GM12878 (cell line): Measurements from ENCODE around the gene ADGRG1. TPM values are rescaled to one million over a fixed set of nuclear protein-coding genes. Genes with fewer than 3 reads are reported as not detected.
A peak's percentile ranks its signal among the peaks of the same experiment; 100 is the strongest.

ENCODE experiments used
- ASH2L ChIP-seq: fragments of 300-600, 200-600 bp; sonication (generic); IDR thresholded peaks from 2 replicates; pipeline ENCODE4 v1.6.1; 2017; ENCODE audit warnings: low read depth, mild to moderate bottlenecking, borderline replicate concordance
- BHLHE40 ChIP-seq, 2 experiments: fragments of 450-650 bp in 1 of 2; IDR thresholded peaks; 2 replicates each; pipeline ENCODE4 v1.6.1; 2011 to 2017; ENCODE audit warnings: low read depth in 2 of 2, borderline replicate concordance in 1 of 2, improper control_type of control experiment in 1 of 2, low read length in 1 of 2, mild to moderate bottlenecking in 1 of 2
- BMI1 ChIP-seq: fragments of 450-650 bp; IDR thresholded peaks from 2 replicates; pipeline ENCODE4 v1.6.1; 2016; ENCODE audit warnings: mild to moderate bottlenecking, moderate library complexity, borderline replicate concordance
- CHD1 ChIP-seq: IDR thresholded peaks from 2 replicates; pipeline ENCODE4 v1.6.1; 2012; ENCODE audit warnings: low read depth, low read length, improper control_type of control experiment
- CREM ChIP-seq: IDR thresholded peaks from 2 replicates; pipeline ENCODE4 v1.6.1; 2014; ENCODE audit warnings: antibody characterized with exemption, low read depth
- CUX1 ChIP-seq: IDR thresholded peaks from 2 replicates; pipeline ENCODE4 v1.6.1; 2012; ENCODE audit warnings: improper control_type of control experiment, low read depth, low read length; ENCODE audit not compliant: insufficient replicate concordance
- ELK1 ChIP-seq: IDR thresholded peaks from 2 replicates; pipeline ENCODE4 v1.6.1; 2012; ENCODE audit warnings: low read depth, low read length, improper control_type of control experiment
- FOS ChIP-seq: IDR thresholded peaks from 3 replicates; pipeline ENCODE4 v1.6.1; 2011; ENCODE audit warnings: borderline replicate concordance; ENCODE audit not compliant: insufficient read length; ENCODE audit errors: extremely low read depth
- GATAD2B ChIP-seq: fragments of 450-650 bp; conservative IDR thresholded peaks from 2 replicates; pipeline ENCODE4 v1.6.1; 2017; ENCODE audit warnings: low read depth, mild to moderate bottlenecking, moderate library complexity
- HSF1 ChIP-seq: fragments of 150-350 bp; IDR thresholded peaks from 2 replicates; pipeline ENCODE4 v1.6.1; 2014; ENCODE audit warnings: mild to moderate bottlenecking, low read depth, low read length
- IKZF2 ChIP-seq, 2 experiments: fragments of 450-650 bp; IDR thresholded peaks; 2 replicates each; pipeline ENCODE4 v1.6.1; 2017; ENCODE audit warnings: mild to moderate bottlenecking in 2 of 2, moderate library complexity in 2 of 2
- JUND ChIP-seq: IDR thresholded peaks from 2 replicates; pipeline ENCODE4 v1.6.1; 2012; ENCODE audit warnings: low read depth, mild to moderate bottlenecking, low read length, improper control_type of control experiment, moderate library complexity
- MTA3 ChIP-seq: IDR thresholded peaks from 2 replicates; pipeline ENCODE4 v1.6.1; 2012; ENCODE audit warnings: low read length, inconsistent platforms, borderline replicate concordance
- NFXL1 ChIP-seq: fragments of 450-650 bp; IDR thresholded peaks from 2 replicates; pipeline ENCODE4 v1.6.1; 2017; ENCODE audit warnings: antibody characterized with exemption, mild to moderate bottlenecking, borderline replicate concordance
- NKRF ChIP-seq: fragments of 450-650 bp; conservative IDR thresholded peaks from 2 replicates; pipeline ENCODE4 v1.6.1; 2017; ENCODE audit warnings: mild to moderate bottlenecking, moderate library complexity
- NRF1 ChIP-seq: conservative IDR thresholded peaks from 2 replicates; pipeline ENCODE4 v1.6.1; 2011; ENCODE audit warnings: mild to moderate bottlenecking, low read depth, low read length, improper control_type of control experiment
- PAX8 ChIP-seq: fragments of 450-650 bp; IDR thresholded peaks from 2 replicates; pipeline ENCODE4 v1.6.1; 2017; ENCODE audit warnings: mild to moderate bottlenecking, moderate library complexity
- POU2F2 ChIP-seq: IDR thresholded peaks from 3 replicates; pipeline ENCODE4 v1.6.1; 2011; ENCODE audit warnings: low read depth, mild to moderate bottlenecking, low read length, borderline replicate concordance
- WRNIP1 ChIP-seq: IDR thresholded peaks from 2 replicates; pipeline ENCODE4 v1.6.1; 2011; ENCODE audit warnings: low read depth, low read length, improper control_type of control experiment, borderline replicate concordance
- ZNF384 ChIP-seq: IDR thresholded peaks from 2 replicates; pipeline ENCODE4 v1.6.1; 2012; ENCODE audit warnings: low read depth, mild to moderate bottlenecking, low read length, improper control_type of control experiment, borderline replicate concordance
- polyA plus RNA-seq, 11 experiments: library from polyadenylated mRNA; depleted of rRNA in 4 of 11; unstranded in 6 of 11; stranded (reverse) in 5 of 11; fragments of >200 nt; fragmentation: Nextera tagmentation in 4 of 11; fragmentation: Illumina TruSeq in 1 of 11; extraction: Ambion mirVana in 4 of 11; extraction: Trizol in 1 of 11; gene quantifications; 1 replicate in 1 of 11; 2 replicates in 10 of 11; pipeline versions ENCODE4 v1.2.1 to v1.2.3, GENCODE V29; 2011 to 2016; ENCODE audit warnings: inconsistent platforms in 2 of 11, missing spikeins in 2 of 11, low read depth in 1 of 11
- total RNA-seq, 4 experiments: library from RNA; depleted of rRNA in 3 of 4; stranded (reverse); fragments of >200 nt in 3 of 4; fragmentation: Illumina TruSeq in 1 of 4; extraction: Trizol in 1 of 4; gene quantifications; 2 replicates each; pipeline versions ENCODE4 v1.2.1 to v1.2.3, GENCODE V29; 2013 to 2021

The ADGRG1 gene
- total and polyA plus RNA-seq, 10 of the 15 experiments (the other 5 are each of a cell fraction or from before 2014, with no cell fraction given): 0.07 to 2.0 (median 0.75) TPM

GRCh38 chr16:57589374-57589773 is 39.1 kb upstream of the ADGRG1 start (continued):
- no peak for TF ChIP-seq ASH2L
- no peak for TF ChIP-seq POU2F2
- no peak for TF ChIP-seq NFXL1
- no peak for TF ChIP-seq CREM
- TF ChIP-seq PAX8: no peak
- no peak for TF ChIP-seq HSF1
- TF ChIP-seq BMI1: no peak
- TF ChIP-seq MTA3: no peak
- TF ChIP-seq GATAD2B: no peak
- TF ChIP-seq BHLHE40 (IDR thresholded peaks at IDR 0.05; ENCODE audit: borderline replicate concordance in 1 of 2, low read depth in 2 of 2, low read length in 1 of 2): peak in 1 of 2 experiments; percentile 14; a peak in 1 of 4 replicates
- no peak for TF ChIP-seq CUX1
- no peak for TF ChIP-seq WRNIP1
- no peak for TF ChIP-seq FOS
- TF ChIP-seq ZNF384: peak; percentile 89
- peak in 1 of 2 experiments; percentile 45; a peak in 1 of 4 replicates for TF ChIP-seq IKZF2 (IDR thresholded peaks at IDR 0.05)
- no peak for TF ChIP-seq NKRF
- TF ChIP-seq ELK1: no peak
- TF ChIP-seq CHD1: no peak
- no peak for TF ChIP-seq JUND
- TF ChIP-seq NRF1: no peak
